Measurements from ENCODE around the gene BCL2L2. TPM values are rescaled to one million over a fixed set of nuclear protein-coding genes. Genes with fewer than 3 reads are reported as not detected.

BCL2L2 gene
- total and polyA plus RNA-seq, 2 of the 8 experiments (the other 6 are each of a cell fraction or from before 2014, with no cell fraction given), result 9.3 to 13.8 TPM

DNA sequence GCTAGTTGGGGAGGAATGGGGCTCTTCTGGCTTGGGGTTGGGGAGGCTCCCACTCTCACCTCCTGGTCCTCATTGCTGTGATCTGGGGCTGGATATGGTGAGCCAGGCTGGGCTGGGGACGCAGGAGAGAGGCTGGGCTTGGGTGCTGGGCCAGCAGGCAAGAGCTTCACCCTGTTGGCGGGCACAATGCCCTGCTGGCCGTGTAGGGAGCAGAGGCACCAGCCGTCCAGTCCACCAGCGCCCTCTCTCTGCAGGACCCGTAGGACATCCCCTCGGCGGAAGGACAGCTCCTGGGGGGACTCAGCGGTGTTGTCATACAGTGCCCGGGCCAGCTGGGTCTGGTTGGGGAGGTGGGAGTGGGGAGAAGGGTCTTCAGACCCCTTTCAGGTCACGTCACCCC is 53.9 kb downstream of the BCL2L2 start:
- Histone ChIP-seq H3K23ac (ENCODE audit: insufficient read length) (no peak overlapping the region), H2BK15ac (ENCODE audit: low read length) (no peak overlapping the region), H2BK20ac (ENCODE audit: low read length) (no peak overlapping the region), H4K8ac (ENCODE audit: extremely low read depth, insufficient read depth, low read length) (no peak overlapping the region), H3K27me3 (replicated peaks in 1 of 4; ENCODE audit: control insufficient read depth in 3 of 4, extremely low read depth in 1 of 4, insufficient read depth in 3 of 4, low read length in 3 of 4) (no peaks in the 10 kb centered on the region; a peak in 1 of 7 replicates), H3K4me2 (ENCODE audit: insufficient read depth in 1 of 2, low read depth in 2 of 2, low read length in 2 of 2) (no peak overlapping the region), H2BK120ac (replicated peaks; ENCODE audit: low read depth, low read length) (no peak overlapping the region), H3K9ac (replicated peaks in 1 of 4; ENCODE audit: extremely low read depth in 1 of 4, low read depth in 3 of 4, low read length in 3 of 4) (no peak overlapping the region), H3K56ac (replicated peaks; ENCODE audit: insufficient read length, low read depth, low read length) (no peak overlapping the region), H3K27ac (ENCODE audit: low read depth, low read length) (no peak overlapping the region), H4K91ac (replicated peaks; ENCODE audit: insufficient read length, low read length) (no peak overlapping the region), H3K14ac (ENCODE audit: insufficient read length) (no peak overlapping the region), H2AFZ (ENCODE audit: low read length) (no peak overlapping the region), H2BK5ac (ENCODE audit: low read depth, low read length) (no peak overlapping the region), H3K79me2 (ENCODE audit: control insufficient read depth in 1 of 2, insufficient read depth in 2 of 2, low read length in 2 of 2) (no peaks in the 10 kb centered on the region), H3K79me1 (ENCODE audit: low read depth, low read length) (no peaks in the 10 kb centered on the region), H2BK12ac (ENCODE audit: low read depth, low read length) (no peak overlapping the region), H3K4me3 (ENCODE audit: extremely low read depth in 1 of 4, insufficient read depth in 2 of 4, low read depth in 3 of 4, low read length in 4 of 4) (no peak overlapping the region), H2AK5ac (ENCODE audit: low read depth, low read length) (no peak overlapping the region), H3K18ac (ENCODE audit: extremely low read depth, low read length) (no peak overlapping the region), H4K20me1 (replicated peaks in 1 of 2; ENCODE audit: control insufficient read depth in 1 of 2, insufficient read depth in 2 of 2, low read length in 2 of 2) (peaks cover 8 to 13% of the 10 kb centered on the region in 2 experiments), H3K4ac (replicated peaks; ENCODE audit: insufficient read length, low read depth, low read length) (no peak overlapping the region), H3K4me1 (replicated peaks in 1 of 4; ENCODE audit: control insufficient read depth in 3 of 4, insufficient read depth in 4 of 4, low read length in 3 of 4) (peaks cover 0 to 14% (median 10%) of the 10 kb centered on the region in 4 experiments; a peak in 5 of 7 replicates), H3K36me3 (ENCODE audit: control insufficient read depth in 2 of 4, insufficient read depth in 4 of 4, low read length in 3 of 4) (peaks cover 0 to 22% (median 11%) of the 10 kb centered on the region in 4 experiments; a peak in 4 of 8 replicates), H3K23me2 (ENCODE audit: low read depth, low read length) (peaks cover 12% of the 10 kb centered on the region; the same call in 1 of the 2 replicates), H3K9me3 (ENCODE audit: insufficient read depth in 2 of 2, low read depth in 1 of 2, low read length in 1 of 2) (no peaks in the 10 kb centered on the region), H4K5ac (ENCODE audit: insufficient read length, low read depth, low read length) (no peak overlapping the region)
- ChIA-PET CTCF (ENCODE audit: partially characterized antibody) (interaction anchor here (0.6 to 20.9 kb wide), 39 partner anchors 8 to 239 kb away, joined by 3 to 333 read pairs (median 5); partner anchors contain the start of genes BCL2L2, CMTM5, IL25 and PABPN1), POLR2A (ENCODE audit: partially characterized antibody) (interaction anchor here (0.8 to 7.1 kb wide), 7 partner anchors 9 to 58 kb away, joined by 3 to 73 read pairs (median 6); partner anchors contain the start of genes CMTM5, PPP1R3E and SLC22A17)
- peak in 1 of 2 experiments; percentile 66 for DNase-seq (ENCODE audit: low read depth in 1 of 2, low spot score in 2 of 2)
- 79% methylated on average over 11 of the region's 11 CpGs; no CpG with 5 or more reads in 1 of the 2 experiments for WGBS, 2 experiments (ENCODE audit: extremely low coverage in 1 of 2, insufficient coverage in 1 of 2, insufficient read length in 1 of 2, insufficient replicate concordance in 2 of 2, low coverage in 1 of 2, low lambda C conversion rate in 2 of 2, missing lambda C conversion rate in 1 of 2)
- no peak for FAIRE-seq
- TF ChIP-seq RXRA (IDR thresholded peaks at IDR 0.05; ENCODE audit: insufficient read depth, low read depth, low read length) (no peak), SP1 (IDR thresholded peaks at IDR 0.05; ENCODE audit: low read depth, low read length) (no peak), RAD21 (IDR thresholded peaks at IDR 0.05 in 1 of 2, conservative IDR thresholded peaks at IDR 0.05 in 1 of 2; ENCODE audit: low read depth in 2 of 2, low read length in 2 of 2) (peak; percentile 56 to 67)
- TF ChIP-seq, protein P1, sequence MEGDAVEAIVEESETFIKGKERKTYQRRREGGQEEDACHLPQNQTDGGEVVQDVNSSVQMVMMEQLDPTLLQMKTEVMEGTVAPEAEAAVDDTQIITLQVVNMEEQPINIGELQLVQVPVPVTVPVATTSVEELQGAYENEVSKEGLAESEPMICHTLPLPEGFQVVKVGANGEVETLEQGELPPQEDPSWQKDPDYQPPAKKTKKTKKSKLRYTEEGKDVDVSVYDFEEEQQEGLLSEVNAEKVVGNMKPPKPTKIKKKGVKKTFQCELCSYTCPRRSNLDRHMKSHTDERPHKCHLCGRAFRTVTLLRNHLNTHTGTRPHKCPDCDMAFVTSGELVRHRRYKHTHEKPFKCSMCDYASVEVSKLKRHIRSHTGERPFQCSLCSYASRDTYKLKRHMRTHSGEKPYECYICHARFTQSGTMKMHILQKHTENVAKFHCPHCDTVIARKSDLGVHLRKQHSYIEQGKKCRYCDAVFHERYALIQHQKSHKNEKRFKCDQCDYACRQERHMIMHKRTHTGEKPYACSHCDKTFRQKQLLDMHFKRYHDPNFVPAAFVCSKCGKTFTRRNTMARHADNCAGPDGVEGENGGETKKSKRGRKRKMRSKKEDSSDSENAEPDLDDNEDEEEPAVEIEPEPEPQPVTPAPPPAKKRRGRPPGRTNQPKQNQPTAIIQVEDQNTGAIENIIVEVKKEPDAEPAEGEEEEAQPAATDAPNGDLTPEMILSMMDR (IDR thresholded peaks at IDR 0.05; ENCODE audit: control extremely low read depth in 1 of 3, insufficient read depth in 1 of 3, low read depth in 1 of 3, low read length in 3 of 3), result peak; percentile 67 to 91 (median 75)

Data from H1 (cell line).